Bronchial epithelial cell (primary cell): ENCODE data around the gene RALGPS1. TPM values are rescaled to one million over a fixed set of nuclear protein-coding genes. Genes with fewer than 3 reads are reported as not detected.

Experiments
- DNase-seq: peaks from one replicate; pipeline ENCODE4 v3.0.0-alpha.2; 2010; ENCODE audit warnings: low read depth
- FAIRE-seq: peaks from 2 replicates; lab custom pipeline; 2011; peaks lifted over from hg19 to GRCh38; lab: Jason Lieb, UNC
- H3K27me3 ChIP-seq: 2 replicates; pipeline ENCODE4 v1.5.1; 2011; ENCODE audit warnings: low read length; ENCODE audit not compliant: control insufficient read depth, insufficient read depth
- H3K36me3 ChIP-seq: 2 replicates; pipeline ENCODE4 v1.5.1; 2011; ENCODE audit warnings: low read length; ENCODE audit not compliant: control insufficient read depth, insufficient read depth
- H3K4me3 ChIP-seq: 2 replicates; pipeline ENCODE4 v1.5.1; 2011; ENCODE audit warnings: mild to moderate bottlenecking, low read depth, low read length, control low read depth
- total RNA-seq: library from RNA; depleted of rRNA; stranded (reverse); fragments of >200 nt; gene quantifications from 2 replicates; pipeline ENCODE4 v1.2.1, GENCODE V29; 2014
- TF ChIP-seq, protein P1 (sequence below): IDR thresholded peaks from 2 replicates; pipeline ENCODE4 v1.5.1; 2011; ENCODE audit warnings: mild to moderate bottlenecking, moderate library complexity, low read length, control low read depth, inconsistent platforms; ENCODE audit not compliant: insufficient read depth, severe bottlenecking

The RALGPS1 gene
- total RNA-seq, 1 donor from 2014 or later: 3.2 TPM

DNA sequence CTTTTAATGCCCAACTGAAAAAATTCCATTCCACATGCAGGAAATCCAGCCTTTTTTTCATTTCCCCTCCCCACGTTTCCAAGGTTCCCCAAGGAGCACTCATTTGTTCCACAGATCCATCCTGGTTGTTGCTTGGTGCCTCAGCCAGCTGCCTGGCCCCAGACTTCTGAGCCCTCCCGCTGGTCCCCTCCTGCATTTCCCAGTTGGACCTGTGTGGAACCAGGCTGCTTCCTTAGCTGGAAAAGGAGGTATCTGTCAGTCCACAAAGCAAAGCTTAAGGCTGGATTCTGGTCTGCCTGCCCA, 163.0 kb downstream of the RALGPS1 start:
- FAIRE-seq (no peak), DNase-seq (no peak)
- Histone ChIP-seq H3K36me3 (no peaks in the 10 kb centered on the region), H3K4me3 (no peak overlapping the region), H3K27me3 (peaks cover 4% of the 10 kb centered on the region)
- TF ChIP-seq, protein P1, sequence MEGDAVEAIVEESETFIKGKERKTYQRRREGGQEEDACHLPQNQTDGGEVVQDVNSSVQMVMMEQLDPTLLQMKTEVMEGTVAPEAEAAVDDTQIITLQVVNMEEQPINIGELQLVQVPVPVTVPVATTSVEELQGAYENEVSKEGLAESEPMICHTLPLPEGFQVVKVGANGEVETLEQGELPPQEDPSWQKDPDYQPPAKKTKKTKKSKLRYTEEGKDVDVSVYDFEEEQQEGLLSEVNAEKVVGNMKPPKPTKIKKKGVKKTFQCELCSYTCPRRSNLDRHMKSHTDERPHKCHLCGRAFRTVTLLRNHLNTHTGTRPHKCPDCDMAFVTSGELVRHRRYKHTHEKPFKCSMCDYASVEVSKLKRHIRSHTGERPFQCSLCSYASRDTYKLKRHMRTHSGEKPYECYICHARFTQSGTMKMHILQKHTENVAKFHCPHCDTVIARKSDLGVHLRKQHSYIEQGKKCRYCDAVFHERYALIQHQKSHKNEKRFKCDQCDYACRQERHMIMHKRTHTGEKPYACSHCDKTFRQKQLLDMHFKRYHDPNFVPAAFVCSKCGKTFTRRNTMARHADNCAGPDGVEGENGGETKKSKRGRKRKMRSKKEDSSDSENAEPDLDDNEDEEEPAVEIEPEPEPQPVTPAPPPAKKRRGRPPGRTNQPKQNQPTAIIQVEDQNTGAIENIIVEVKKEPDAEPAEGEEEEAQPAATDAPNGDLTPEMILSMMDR: no peak

DNA sequence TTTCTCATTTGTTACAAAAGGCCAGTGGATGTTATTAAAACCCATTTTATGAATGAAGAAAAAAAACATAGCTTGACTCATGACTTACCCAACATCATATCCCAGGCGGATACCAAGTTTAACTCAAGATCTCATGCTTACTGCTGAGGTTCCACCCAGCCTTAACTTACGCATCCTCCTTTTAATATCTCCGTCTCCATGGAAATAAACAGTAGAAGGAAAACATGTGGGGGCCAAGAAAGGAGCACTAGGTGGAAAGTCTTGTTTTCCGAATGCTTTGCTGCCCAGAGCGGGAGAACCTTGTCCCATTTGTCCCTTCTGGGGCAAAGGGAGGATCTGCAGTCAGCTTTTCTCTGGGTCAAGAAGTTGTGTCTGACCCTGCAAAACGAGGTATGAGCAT, 163.8 kb downstream of the RALGPS1 start:
- no peak overlapping the region for H3K4me3 ChIP-seq
- no peaks in the 10 kb centered on the region for H3K36me3 ChIP-seq
- FAIRE-seq (no peak), DNase-seq (no peak)
- TF ChIP-seq, protein P1: no peak
- peaks cover 6% of the 10 kb centered on the region for H3K27me3 ChIP-seq

DNA sequence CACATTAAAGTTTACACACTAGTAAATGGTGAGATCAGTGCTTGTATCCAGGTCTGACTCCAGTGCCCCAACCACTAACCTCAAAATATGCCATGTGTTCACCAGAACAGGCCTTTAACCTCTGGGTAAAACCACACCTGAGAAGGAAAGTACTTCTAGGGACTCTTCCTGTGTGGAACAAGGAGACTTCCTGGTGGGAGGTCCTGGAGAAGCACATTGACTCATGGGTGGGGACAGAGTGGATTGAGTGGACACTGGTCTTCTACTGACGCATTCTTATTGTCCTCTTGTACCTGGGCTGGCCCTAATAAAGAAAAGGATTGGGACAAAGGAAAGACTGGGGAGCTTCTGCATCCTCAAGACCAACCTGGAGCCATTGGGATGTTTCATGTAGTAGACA, 164.4 kb downstream of the RALGPS1 start:
- DNase-seq: no peak
- TF ChIP-seq, protein P1: no peak
- H3K36me3 ChIP-seq: no peaks in the 10 kb centered on the region
- FAIRE-seq: no peak
- peaks cover 6% of the 10 kb centered on the region for H3K27me3 ChIP-seq
- no peak overlapping the region for H3K4me3 ChIP-seq

DNA sequence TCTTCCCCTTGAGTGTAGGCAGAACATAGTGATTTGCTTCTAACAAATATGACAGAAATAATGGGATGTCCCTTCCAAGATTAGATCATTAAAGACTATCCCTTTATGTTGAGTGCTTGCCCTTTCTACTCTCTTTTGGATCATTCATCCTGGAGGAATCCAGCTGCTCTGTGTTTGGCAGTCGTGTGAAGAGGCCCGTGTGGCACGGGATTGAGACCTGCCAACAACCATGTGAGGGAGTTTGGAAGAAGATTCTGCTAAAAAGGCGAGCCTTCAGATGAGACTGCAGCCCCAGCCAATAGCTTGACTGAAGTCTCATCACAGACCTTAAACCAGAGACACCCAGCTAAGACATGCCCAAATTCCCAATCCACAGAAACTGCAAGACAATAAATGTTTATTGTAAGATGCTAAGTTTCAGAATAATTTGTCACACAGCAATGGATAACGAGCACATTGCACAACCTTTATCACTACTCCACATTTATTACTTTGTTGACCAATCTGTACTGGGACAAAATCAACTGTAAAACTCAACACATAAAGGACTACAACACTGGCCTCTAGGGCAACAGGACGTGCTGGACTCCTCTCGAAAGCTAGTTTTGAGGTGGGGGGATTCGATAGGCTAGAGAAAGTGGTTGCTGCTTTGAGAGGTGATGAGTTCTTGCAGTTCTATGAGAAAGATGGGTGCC, 165.0 kb downstream of the RALGPS1 start:
- no peak overlapping the region for H3K4me3 ChIP-seq
- DNase-seq (no peak), FAIRE-seq (no peak)
- H3K36me3 ChIP-seq: no peaks in the 10 kb centered on the region
- peaks cover 6% of the 10 kb centered on the region for H3K27me3 ChIP-seq
- TF ChIP-seq, protein P1: no peak

DNA sequence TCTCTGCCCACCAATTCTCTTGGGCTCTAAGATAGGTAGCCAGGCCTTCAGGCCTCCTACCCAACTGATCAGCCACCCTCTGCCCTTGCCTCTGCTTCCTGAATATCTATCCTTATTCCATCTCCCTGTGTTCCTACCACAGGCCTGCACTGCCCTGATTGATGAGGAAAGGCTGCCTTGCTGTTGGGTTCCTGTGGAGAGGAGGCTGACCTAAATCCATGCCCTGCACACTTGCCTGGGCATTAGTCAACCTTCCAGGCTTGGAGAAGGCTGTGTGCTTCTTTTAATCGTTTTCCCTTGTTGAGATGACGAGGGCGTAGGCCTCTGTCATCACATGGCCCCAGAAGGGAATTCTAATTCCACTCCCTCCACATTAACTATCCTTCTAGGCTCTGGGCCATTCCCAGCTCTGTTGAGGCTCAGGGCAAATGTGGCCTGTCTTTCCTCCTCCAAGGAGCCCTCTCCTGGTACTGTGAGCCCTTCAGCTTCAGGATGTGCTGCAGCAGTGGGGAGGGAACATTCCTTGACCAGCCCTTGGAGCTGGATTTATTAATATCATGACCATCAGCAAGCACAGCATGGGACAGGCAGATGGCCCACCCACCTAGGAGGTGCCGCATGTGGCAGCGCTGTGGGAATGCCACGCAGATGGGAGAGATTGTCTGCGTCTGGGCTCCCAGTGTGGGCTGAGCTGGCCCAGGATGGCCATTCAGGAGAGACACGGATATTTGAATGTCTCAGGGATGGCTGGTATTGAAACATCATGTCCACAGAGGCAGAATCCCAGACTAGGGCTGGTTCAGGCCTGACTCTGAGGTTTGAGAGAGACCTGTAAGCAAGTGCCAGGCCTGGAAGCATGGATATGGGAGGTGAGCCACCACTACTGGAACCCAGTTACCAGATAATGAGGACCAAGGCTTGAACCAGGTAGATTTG, 166.9 kb downstream of the RALGPS1 start:
- no peak for FAIRE-seq
- no peak for DNase-seq
- no peak overlapping the region for H3K4me3 ChIP-seq
- H3K36me3 ChIP-seq: no peaks in the 10 kb centered on the region
- TF ChIP-seq, protein P1: no peak
- peaks cover 7% of the 10 kb centered on the region for H3K27me3 ChIP-seq
